Stomach smooth muscle (tissue), 2 donors: ENCODE measurements around the gene PLEKHJ1.
"Not testable (repeated sequence)": the region's sequence is repeated elsewhere in the genome, so short reads cannot be mapped to it uniquely, and the experiment has no call there.

ENCODE experiments used
- H3K27ac ChIP-seq: one replicate; pipeline ENCODE4 v1.7.0; 2013; ENCODE audit warnings: mild to moderate bottlenecking, low read length, inconsistent platforms
- H3K27me3 ChIP-seq, 2 donors: one replicate each; pipeline ENCODE4 v1.7.0; 2013; ENCODE audit warnings: low read length in 2 of 2; ENCODE audit not compliant: insufficient read depth in 2 of 2, control insufficient read depth in 1 of 2
- H3K36me3 ChIP-seq, 2 donors: one replicate each; pipeline ENCODE4 v1.7.0; 2013; ENCODE audit warnings: low read length in 2 of 2; ENCODE audit not compliant: control insufficient read depth in 2 of 2, insufficient read depth in 2 of 2
- H3K4me1 ChIP-seq: one replicate; pipeline ENCODE4 v1.7.0; 2013; ENCODE audit warnings: low read length; ENCODE audit not compliant: control insufficient read depth, insufficient read depth
- H3K4me3 ChIP-seq, 2 donors: one replicate each; pipeline ENCODE4 v1.7.0; 2013; ENCODE audit warnings: low read length in 2 of 2
- H3K9ac ChIP-seq, 2 donors: one replicate each; pipeline ENCODE4 v1.7.0; 2013; ENCODE audit warnings: low read length in 2 of 2, mild to moderate bottlenecking in 1 of 2
- H3K9me3 ChIP-seq, 2 donors: one replicate each; pipeline ENCODE4 v1.7.0; 2013; ENCODE audit warnings: low read length in 2 of 2; ENCODE audit not compliant: control insufficient read depth in 2 of 2
- donor health status: healthy.
- donor health status: Pancreatic carcinoma.

Gene PLEKHJ1

GRCh38 chr19:2236314-2237050 is at the start of gene PLEKHJ1, which contains the start of gene SF3A2:
Gene PLEKHJ1, minus strand, starts transcription at chr19:2236329. Its CDS starts 81 bp downstream, at chr19:2236248.
Gene SF3A2, plus strand, starts transcription at chr19:2236824. Its CDS starts 6,595 bp downstream, at chr19:2243419.
- H3K9ac ChIP-seq: peak within 1 kb of the TSS; percentile 90 to 94
- H3K9me3 ChIP-seq: no peaks in the 10 kb centered on the region
- H3K27ac ChIP-seq: peak within 1 kb of the TSS; percentile 97
- peaks cover 64% of the 10 kb centered on the region for H3K4me1 ChIP-seq
- H3K27me3 ChIP-seq: no peaks in the 10 kb centered on the region
- H3K4me3 ChIP-seq: peak within 1 kb of the TSS; percentile 53 to 84
- H3K36me3 ChIP-seq: peaks cover 3 to 14% of the 10 kb centered on the region in 2 donors

- Histone ChIP-seq H3K27me3 (peaks cover 5 to 7% of the 10 kb centered on the region in 2 donors), H3K27ac (no peak overlapping the region), H3K4me3 (no peak overlapping the region), H3K9ac (no peak overlapping the region), H3K36me3 (no peaks in the 10 kb centered on the region), H3K9me3 (no peaks in the 10 kb centered on the region), H3K4me1 (peaks cover 10% of the 10 kb centered on the region)
Observed at GRCh38 chr19:2283835-2284507, 47.8 kb upstream of the PLEKHJ1 start.

GRCh38 chr19:2282862-2283237 is 46.7 kb upstream of the PLEKHJ1 start:
- Histone ChIP-seq H3K27ac (no peak overlapping the region), H3K4me1 (peaks cover 10% of the 10 kb centered on the region), H3K9me3 (no peaks in the 10 kb centered on the region), H3K27me3 (no peaks in the 10 kb centered on the region), H3K9ac (no peak overlapping the region), H3K4me3 (no peak overlapping the region), H3K36me3 (no peaks in the 10 kb centered on the region)

- Histone ChIP-seq H3K9me3 (no peaks in the 10 kb centered on the region), H3K9ac (peak within 1 kb of the TSS in 1 of 2 donors; percentile 9), H3K27ac (no peak within 1 kb of the TSS), H3K27me3 (no peaks in the 10 kb centered on the region), H3K4me1 (peaks cover 10% of the 10 kb centered on the region), H3K4me3 (peak within 1 kb of the TSS in 1 of 2 donors; percentile 52), H3K36me3 (no peaks in the 10 kb centered on the region)
Observed at GRCh38 chr19:2282062-2282861, 46.1 kb upstream of the PLEKHJ1 start, which contains the start of gene PEAK3. Gene PEAK3, minus strand, starts transcription at chr19:2282175. Its CDS starts 1,244 bp downstream, at chr19:2280931.

- not testable (repeated sequence) for H3K27me3 ChIP-seq, H3K27ac ChIP-seq, H3K4me1 ChIP-seq, H3K36me3 ChIP-seq, H3K9me3 ChIP-seq
- H3K9ac ChIP-seq: peak overlapping the region in 1 of 2 donors; percentile 9
- H3K4me3 ChIP-seq: peak overlapping the region in 1 of 2 donors; percentile 29
Observed at GRCh38 chr19:2281265-2282061, 45.3 kb upstream of the PLEKHJ1 start.

GRCh38 chr19:2280633-2281264 is 44.6 kb upstream of the PLEKHJ1 start:
- Histone ChIP-seq H3K4me1 (peaks cover 17% of the 10 kb centered on the region), H3K27ac (no peak overlapping the region)

GRCh38 chr19:2278459-2279158 is 42.5 kb upstream of the PLEKHJ1 start:
- Histone ChIP-seq H3K36me3 (peaks cover 2 to 4% of the 10 kb centered on the region in 2 donors), H3K27ac (no peak overlapping the region), H3K4me3 (no peak overlapping the region), H3K9me3 (no peaks in the 10 kb centered on the region), H3K27me3 (no peaks in the 10 kb centered on the region), H3K9ac (no peak overlapping the region), H3K4me1 (peaks cover 35% of the 10 kb centered on the region)

More at GRCh38 chr19:2280633-2281264, 44.6 kb upstream of the PLEKHJ1 start:
- Histone ChIP-seq H3K27me3 (no peaks in the 10 kb centered on the region), H3K4me3 (no peak overlapping the region), H3K9ac (no peak overlapping the region), H3K36me3 (no peaks in the 10 kb centered on the region), H3K9me3 (no peaks in the 10 kb centered on the region)

- Histone ChIP-seq H3K9ac (no peak overlapping the region), H3K4me3 (no peak overlapping the region), H3K36me3 (peaks cover 8 to 9% of the 10 kb centered on the region in 2 donors), H3K27ac (no peak overlapping the region), H3K4me1 (peaks cover 40% of the 10 kb centered on the region), H3K27me3 (no peaks in the 10 kb centered on the region), H3K9me3 (no peaks in the 10 kb centered on the region)
Observed at GRCh38 chr19:2277138-2277537, 41.0 kb upstream of the PLEKHJ1 start.

- no peak overlapping the region for H3K27ac ChIP-seq
- peaks cover 40% of the 10 kb centered on the region for H3K4me1 ChIP-seq
- H3K9me3 ChIP-seq: no peaks in the 10 kb centered on the region
- H3K4me3 ChIP-seq: no peak overlapping the region
- H3K36me3 ChIP-seq: peaks cover 9 to 11% of the 10 kb centered on the region in 2 donors
- H3K9ac ChIP-seq: no peak overlapping the region
- H3K27me3 ChIP-seq: no peaks in the 10 kb centered on the region
Observed at GRCh38 chr19:2276429-2276986, 40.4 kb upstream of the PLEKHJ1 start.
